CD4-positive, alpha-beta T cell treated with Interleukin-2 at 100 ng/mL for 4 hours (primary cell): ENCODE measurements around the gene CALML6.

Experiments
- DNase-seq: peaks from one replicate; pipeline ENCODE4 v3.0.0-alpha.2; 2020; ENCODE audit warnings: low spot score

Gene CALML6

GRCh38 chr1:1911350-1912041 lies 3.6 kb upstream of the CALML6 start:
- DNase-seq: no peak

- no peak for DNase-seq
Observed at GRCh38 chr1:1914101-1914970, 724 bp upstream of the CALML6 start.

GRCh38 chr1:1915911-1916840 lies 1.1 kb downstream of the CALML6 start:
- no peak for DNase-seq

GRCh38 chr1:1916851-1917251 lies 1.8 kb downstream of the CALML6 start:
- no peak for DNase-seq

GRCh38 chr1:1917304-1917976 lies 2.4 kb downstream of the CALML6 start:
- no peak for DNase-seq

GRCh38 chr1:1917995-1918900 lies 3.2 kb downstream of the CALML6 start:
- no peak for DNase-seq

- no peak for DNase-seq
Observed at GRCh38 chr1:1918901-1919303, 3.8 kb downstream of the CALML6 start, which contains the start of gene TMEM52. Gene TMEM52, minus strand, starts transcription at chr1:1919279. Its CDS starts 14 bp downstream, at chr1:1919265.

GRCh38 chr1:1919304-1920056 lies 4.4 kb downstream of the CALML6 start:
- DNase-seq: peak; percentile 99

GRCh38 chr1:1920057-1920607 lies 5.1 kb downstream of the CALML6 start:
- no peak for DNase-seq

- DNase-seq: no peak
Observed at GRCh38 chr1:1920608-1921458, 5.8 kb downstream of the CALML6 start.

- no peak for DNase-seq
Observed at GRCh38 chr1:1921459-1921862, 6.4 kb downstream of the CALML6 start.

- DNase-seq: no peak
Observed at GRCh38 chr1:1921901-1922701, 7.0 kb downstream of the CALML6 start.

- no peak for DNase-seq
Observed at GRCh38 chr1:1922702-1922955, 7.6 kb downstream of the CALML6 start.

- DNase-seq: no peak
Observed at GRCh38 chr1:1922956-1923833, 8.1 kb downstream of the CALML6 start.

GRCh38 chr1:1924386-1924785 lies 9.3 kb downstream of the CALML6 start:
- DNase-seq: no peak

- no peak for DNase-seq
Observed at GRCh38 chr1:1924849-1925248, 9.8 kb downstream of the CALML6 start.
